ENCODE measurements around the gene PARL. TPM values are rescaled to one million over a fixed set of nuclear protein-coding genes. Genes with fewer than 3 reads are reported as not detected.

Gene PARL
- total and polyA plus RNA-seq, 10 of the 15 experiments (the other 5 are each of a cell fraction or from before 2014, with no cell fraction given): 49.7 to 113 (median 77.2) TPM

DNA sequence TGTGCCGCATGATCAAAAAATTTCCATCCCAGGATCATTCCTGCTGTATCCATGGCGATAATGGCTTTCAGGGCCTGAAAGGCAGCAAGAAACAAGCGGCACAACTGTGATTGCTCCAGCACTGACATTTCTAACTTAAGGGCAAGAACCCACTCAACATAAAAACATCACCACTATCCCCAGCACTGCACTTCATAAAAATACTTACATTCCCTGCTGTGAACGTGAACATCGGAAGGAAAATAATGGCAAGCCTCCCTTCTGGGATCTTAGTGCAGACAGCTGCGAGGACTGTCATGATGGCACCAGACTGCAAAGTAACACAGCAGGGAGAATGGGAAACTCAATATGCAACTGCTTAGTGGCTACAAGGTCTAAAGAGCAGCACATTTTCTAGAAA, 51.2 kb downstream of the PARL start:
- 99% methylated on average over 6 of the region's 6 CpGs for WGBS (ENCODE audit: insufficient coverage, insufficient replicate concordance, low lambda C conversion rate, missing lambda C conversion rate)
- H4K20me1 ChIP-seq (ENCODE audit: control insufficient read depth, insufficient read depth): no peaks in the 10 kb centered on the region
- peaks cover 10 to 15% of the 10 kb centered on the region in 2 experiments; a peak in 3 of 4 replicates for H3K36me3 ChIP-seq (ENCODE audit: control insufficient read depth in 2 of 2, insufficient read depth in 2 of 2, low read length in 1 of 2)
- ChIA-PET CTCF (no interaction called here), SMC1A (ENCODE audit: uncharacterized antibody, unreplicated experiment) (interaction anchor here (0.6 to 1.2 kb wide), 2 partner anchors 11 to 43 kb away, joined by 3 read pairs; no protein-coding TSS in a partner anchor), POLR2A (no interaction called here), RAD21 (ENCODE audit: unreplicated experiment) (no interaction called here)
- intact Hi-C loops (cut with micrococcal nuclease; ENCODE audit: unreplicated experiment): no loop called here
- H3K4me3 ChIP-seq: no peak overlapping the region
- H3K79me2 ChIP-seq (ENCODE audit: control insufficient read depth, insufficient read depth, low read length): no peaks in the 10 kb centered on the region
- no peak overlapping the region for H3K27ac ChIP-seq (ENCODE audit: control insufficient read depth, insufficient read depth)
- H3K27me3 ChIP-seq (replicated peaks in 1 of 2; ENCODE audit: control insufficient read depth in 2 of 2, insufficient read depth in 2 of 2, low read length in 1 of 2): no peaks in the 10 kb centered on the region
- TF ChIP-seq CBX5 (IDR thresholded peaks at IDR 0.05; ENCODE audit: low read depth): no peak
- TF ChIP-seq HCFC1 (IDR thresholded peaks at IDR 0.05; ENCODE audit: low read length): no peak
- TF ChIP-seq IRF4 (IDR thresholded peaks at IDR 0.05; ENCODE audit: low read depth, low read length): no peak
- BruUV-seq (replicated peaks): no TSS peak
- no peak overlapping the region for H2AFZ ChIP-seq (ENCODE audit: control insufficient read depth, low read depth, low read length)
- FAIRE-seq (no peak), DNase-seq (ENCODE audit: low read depth, low spot score) (no peak), ATAC-seq (no peak)
- H3K9ac ChIP-seq (ENCODE audit: control insufficient read depth, insufficient read depth, low read length): no peak overlapping the region
- H3K9me3 ChIP-seq (replicated peaks; ENCODE audit: control insufficient read depth, insufficient read depth, low read length): no peaks in the 10 kb centered on the region
- no peak overlapping the region for H3K4me2 ChIP-seq (ENCODE audit: control insufficient read depth, insufficient read depth)
- no peaks in the 10 kb centered on the region for H3K4me1 ChIP-seq (ENCODE audit: control insufficient read depth, insufficient read depth, low read length)
- in situ Hi-C loops (cut with MboI): no loop called here

DNA sequence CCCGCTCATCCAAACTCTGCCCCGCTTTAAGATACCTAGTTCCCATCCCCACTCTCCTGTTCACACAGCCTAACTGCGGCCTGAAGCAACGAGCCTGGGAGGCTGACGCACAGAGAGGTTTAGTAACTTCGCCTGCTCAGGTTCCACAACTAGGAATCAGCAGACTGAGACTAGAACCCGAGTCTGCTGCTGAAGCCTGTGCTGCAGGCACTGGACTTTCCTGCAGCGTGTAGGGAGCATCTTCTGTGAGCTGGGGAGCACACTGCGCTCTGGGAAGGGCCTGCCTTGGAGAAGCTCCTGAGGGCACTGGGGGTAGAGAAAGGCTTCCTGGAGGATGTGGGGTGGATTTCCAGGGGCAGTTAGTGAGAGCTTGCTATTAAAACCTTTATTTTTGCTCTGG, 54.5 kb downstream of the PARL start:
- DNase-seq (ENCODE audit: low read depth, low spot score) (no peak), ATAC-seq (no peak), FAIRE-seq (no peak)
- RAD21 ChIA-PET (ENCODE audit: unreplicated experiment): no interaction called here
- BruUV-seq (replicated peaks): no TSS peak
- H3K27me3 ChIP-seq (replicated peaks in 1 of 2; ENCODE audit: control insufficient read depth in 2 of 2, insufficient read depth in 2 of 2, low read length in 1 of 2): no peaks in the 10 kb centered on the region
- H3K4me3 ChIP-seq: no peak overlapping the region
- WGBS (ENCODE audit: insufficient coverage, insufficient replicate concordance, low lambda C conversion rate, missing lambda C conversion rate): 88% methylated on average over 9 of the region's 9 CpGs
- no peaks in the 10 kb centered on the region for H4K20me1 ChIP-seq (ENCODE audit: control insufficient read depth, insufficient read depth)
- no peak for TF ChIP-seq SMAD5 (IDR thresholded peaks at IDR 0.05; ENCODE audit: low read depth)
- peaks cover 10 to 14% of the 10 kb centered on the region in 2 experiments; a peak in 3 of 4 replicates for H3K36me3 ChIP-seq (ENCODE audit: control insufficient read depth in 2 of 2, insufficient read depth in 2 of 2, low read length in 1 of 2)
- intact Hi-C loops (cut with micrococcal nuclease; ENCODE audit: unreplicated experiment): no loop called here
- CTCF ChIA-PET: no interaction called here
- SMC1A ChIA-PET (ENCODE audit: uncharacterized antibody, unreplicated experiment): no interaction called here
- no peaks in the 10 kb centered on the region for H3K79me2 ChIP-seq (ENCODE audit: control insufficient read depth, insufficient read depth, low read length)
- no peaks in the 10 kb centered on the region for H3K9me3 ChIP-seq (replicated peaks; ENCODE audit: control insufficient read depth, insufficient read depth, low read length)
- H3K4me1 ChIP-seq (ENCODE audit: control insufficient read depth, insufficient read depth, low read length): no peaks in the 10 kb centered on the region
- H3K4me2 ChIP-seq (ENCODE audit: control insufficient read depth, insufficient read depth): no peak overlapping the region
- no peak overlapping the region for H3K27ac ChIP-seq (ENCODE audit: control insufficient read depth, insufficient read depth)
- POLR2A ChIA-PET: interaction anchor here (2.0 kb wide), 1 partner anchor 12 kb away, joined by 4 read pairs; no protein-coding TSS in a partner anchor
- no peak overlapping the region for H3K9ac ChIP-seq (ENCODE audit: control insufficient read depth, insufficient read depth, low read length)
- H2AFZ ChIP-seq (ENCODE audit: control insufficient read depth, low read depth, low read length): no peak overlapping the region
- in situ Hi-C loops (cut with MboI): no loop called here
